Stimulated activated CD4-positive, alpha-beta T cell treated with anti-CD3 and anti-CD28 coated beads, TNF-alpha, amount 100 ng/mL, for 4 hours (primary cell): ENCODE data around the gene TMEM120A.

ENCODE experiments used
- DNase-seq, 3 experiments: peaks; one replicate each; pipeline ENCODE4 v3.0.0-alpha.2; 2020; ENCODE audit warnings: low read depth in 3 of 3

TMEM120A gene

GRCh38 chr7:75995052-75995471 lies 667 bp upstream of the TMEM120A start:
- DNase-seq: no peak

- no peak for DNase-seq
These were observed 557 bp downstream of the TMEM120A start for GRCh38 chr7:75993689-75994387.

GRCh38 chr7:75992083-75992755 lies 2.2 kb downstream of the TMEM120A start:
- no peak for DNase-seq

GRCh38 chr7:75991531-75992082 lies 2.8 kb downstream of the TMEM120A start:
- no peak for DNase-seq

GRCh38 chr7:75989500-75990388 lies 4.7 kb downstream of the TMEM120A start:
- no peak for DNase-seq

- DNase-seq: no peak
These were observed 5.6 kb downstream of the TMEM120A start for GRCh38 chr7:75988568-75989499.

- DNase-seq: no peak
These were observed 6.4 kb downstream of the TMEM120A start for GRCh38 chr7:75987805-75988567.

- DNase-seq: no peak
These were observed 7.2 kb downstream of the TMEM120A start for GRCh38 chr7:75987026-75987804.

- DNase-seq: no peak
These were observed 8.1 kb downstream of the TMEM120A start for GRCh38 chr7:75986147-75986781.

- DNase-seq: no peak
These were observed 8.8 kb downstream of the TMEM120A start for GRCh38 chr7:75985518-75986146.

- no peak for DNase-seq
These were observed 9.3 kb downstream of the TMEM120A start for GRCh38 chr7:75985009-75985517.

GRCh38 chr7:75984130-75985008 lies 10.0 kb downstream of the TMEM120A start:
- DNase-seq: no peak

- no peak for DNase-seq
These were observed 10.8 kb downstream of the TMEM120A start for GRCh38 chr7:75983471-75984129.

GRCh38 chr7:75982306-75983064 lies 11.9 kb downstream of the TMEM120A start:
- no peak for DNase-seq

- no peak for DNase-seq
These were observed 12.7 kb downstream of the TMEM120A start for GRCh38 chr7:75981453-75982305.
